ENCODE results near the gene PPP2R5C.

- no peak for TF ChIP-seq POLR2AphosphoS5 (IDR thresholded peaks at IDR 0.05; ENCODE audit: low read depth, low read length)
- TF ChIP-seq TCF12 (IDR thresholded peaks at IDR 0.05; ENCODE audit: low read depth, low read length): no peak
- TF ChIP-seq EGR1 (IDR thresholded peaks at IDR 0.05; ENCODE audit: borderline replicate concordance, low read depth, low read length): no peak
- no peak for TF ChIP-seq RAD21 (IDR thresholded peaks at IDR 0.05 in 1 of 2, conservative IDR thresholded peaks at IDR 0.05 in 1 of 2; ENCODE audit: low read depth in 2 of 2, low read length in 2 of 2)
- no peak for TF ChIP-seq EZH2 (IDR thresholded peaks at IDR 0.05; ENCODE audit: low read depth, low read length, severe bottlenecking)
- TF ChIP-seq SUZ12 (IDR thresholded peaks at IDR 0.05; ENCODE audit: low read length): no peak
- TF ChIP-seq CTCF (IDR thresholded peaks at IDR 0.05; ENCODE audit: control extremely low read depth in 1 of 3, insufficient read depth in 1 of 3, low read depth in 1 of 3, low read length in 3 of 3): no peak
- TF ChIP-seq SP2 (IDR thresholded peaks at IDR 0.05; ENCODE audit: low read length): no peak
- no peak for TF ChIP-seq TEAD4 (IDR thresholded peaks at IDR 0.05; ENCODE audit: low read depth, low read length)
- no peak for TF ChIP-seq KDM5A (IDR thresholded peaks at IDR 0.05; ENCODE audit: low read length)
- no peak for TF ChIP-seq GTF2F1 (IDR thresholded peaks at IDR 0.05; ENCODE audit: borderline replicate concordance, low read depth, low read length)
These were observed 5.8 kb upstream of the PPP2R5C start for GRCh38 chr14:101755591-101756324.
